Measurements from ENCODE around the gene DNM3. TPM values are rescaled to one million over a fixed set of nuclear protein-coding genes. Genes with fewer than 3 reads are reported as not detected.
A peak's percentile ranks its signal among the peaks of the same experiment; 100 is the strongest.

DNM3 gene
- polyA plus RNA-seq, 3 donors, result 0.15 TPM; not detected in 2

DNA sequence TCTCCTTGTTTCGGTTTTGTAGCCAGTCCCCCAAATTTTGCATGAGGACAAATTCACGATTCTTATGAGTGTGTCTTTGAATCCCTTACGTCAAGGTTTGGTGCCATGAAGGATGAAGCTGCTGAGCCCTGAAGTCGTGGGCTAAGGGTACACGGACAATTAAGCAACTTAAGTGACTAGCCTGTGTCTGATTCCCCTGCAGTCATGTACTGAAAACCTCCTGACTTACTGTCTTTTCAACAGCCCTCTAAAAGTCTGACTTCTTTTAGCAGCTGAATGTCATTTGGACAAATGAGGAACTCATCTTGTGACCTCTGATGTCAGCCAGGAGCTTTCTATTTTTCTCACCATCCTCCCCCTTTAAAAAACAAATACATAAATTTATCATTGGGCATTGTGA is 552.1 kb downstream of the DNM3 start:
- no peaks in the 10 kb centered on the region for H3K9me3 Mint-ChIP-seq
- Histone ChIP-seq H2AFZ (ENCODE audit: insufficient read depth, low read depth, low read length, poor library complexity, severe bottlenecking) (no peak overlapping the region), H3K4me3 (replicated peaks in 1 of 3; ENCODE audit: low read depth in 2 of 3, low read length in 3 of 3) (no peak overlapping the region), H3K9me3 (replicated peaks in 1 of 2; ENCODE audit: control insufficient read depth in 1 of 2, insufficient read depth in 1 of 2, low read length in 2 of 2) (no peaks in the 10 kb centered on the region), H3K4me1 (ENCODE audit: control insufficient read depth in 1 of 2, insufficient read depth in 2 of 2, low read length in 2 of 2) (no peaks in the 10 kb centered on the region), H3K27me3 (ENCODE audit: control insufficient read depth in 2 of 2, insufficient read depth in 2 of 2, low read length in 2 of 2) (no peaks in the 10 kb centered on the region), H4K20me1 (ENCODE audit: insufficient read depth, low read length) (no peaks in the 10 kb centered on the region), H3K79me2 (ENCODE audit: insufficient read depth, low read length) (no peaks in the 10 kb centered on the region), H3K36me3 (replicated peaks in 1 of 2; ENCODE audit: control insufficient read depth in 1 of 2, insufficient read depth in 2 of 2, low read length in 2 of 2) (no peaks in the 10 kb centered on the region), H3K27ac (ENCODE audit: low read depth in 1 of 2, low read length in 2 of 2) (no peak overlapping the region), H3K9ac (ENCODE audit: insufficient read depth, low read length, poor library complexity, severe bottlenecking) (no peak overlapping the region), H3K4me2 (replicated peaks; ENCODE audit: extremely low read depth, low read length, poor library complexity, severe bottlenecking) (no peak overlapping the region)
- peaks cover under 1% of the 10 kb centered on the region in 2 donors for H3K36me3 Mint-ChIP-seq
- peak overlapping the region in 4 of 7 donors; percentile 27 to 64 (median 58) for H3K27ac Mint-ChIP-seq
- DNase-seq, result peak in 2 of 3 donors; percentile 13 to 29
- no peak overlapping the region for H3K4me3 Mint-ChIP-seq
- peaks cover 12% of the 10 kb centered on the region for H3K4me1 Mint-ChIP-seq
- no peak for TF ChIP-seq CTCF (IDR thresholded peaks at IDR 0.05)
- 75% methylated on average over 3 of the region's 5 CpGs for WGBS (ENCODE audit: insufficient coverage)
- peaks cover 0 to 2% (median 2%) of the 10 kb centered on the region in 3 donors for H3K27me3 Mint-ChIP-seq (ENCODE audit: low read depth in 3 of 3)
- intact Hi-C loops (cut with micrococcal nuclease), result no loop called here

GRCh38 chr1:172394141-172394751 is 552.9 kb downstream of the DNM3 start:
- no peak for TF ChIP-seq CTCF (IDR thresholded peaks at IDR 0.05)
- Mint-ChIP-seq H3K36me3 (peaks cover 4 to 5% of the 10 kb centered on the region in 2 donors), H3K27me3 (ENCODE audit: low read depth in 3 of 3) (peaks cover 0 to 2% (median 0%) of the 10 kb centered on the region in 3 donors), H3K9me3 (no peaks in the 10 kb centered on the region), H3K27ac (peak overlapping the region in 5 of 7 donors; percentile 53 to 85 (median 72)), H3K4me1 (peaks cover 14% of the 10 kb centered on the region), H3K4me3 (no peak overlapping the region)
- Histone ChIP-seq H3K27ac (ENCODE audit: low read depth in 1 of 2, low read length in 2 of 2) (no peak overlapping the region), H3K9ac (ENCODE audit: insufficient read depth, low read length, poor library complexity, severe bottlenecking) (no peak overlapping the region), H2AFZ (ENCODE audit: insufficient read depth, low read depth, low read length, poor library complexity, severe bottlenecking) (no peak overlapping the region), H3K4me3 (replicated peaks in 1 of 3; ENCODE audit: low read depth in 2 of 3, low read length in 3 of 3) (no peak overlapping the region), H3K9me3 (replicated peaks in 1 of 2; ENCODE audit: control insufficient read depth in 1 of 2, insufficient read depth in 1 of 2, low read length in 2 of 2) (no peaks in the 10 kb centered on the region), H3K27me3 (ENCODE audit: control insufficient read depth in 2 of 2, insufficient read depth in 2 of 2, low read length in 2 of 2) (no peaks in the 10 kb centered on the region), H3K36me3 (replicated peaks in 1 of 2; ENCODE audit: control insufficient read depth in 1 of 2, insufficient read depth in 2 of 2, low read length in 2 of 2) (no peaks in the 10 kb centered on the region), H3K4me1 (ENCODE audit: control insufficient read depth in 1 of 2, insufficient read depth in 2 of 2, low read length in 2 of 2) (no peaks in the 10 kb centered on the region), H4K20me1 (ENCODE audit: insufficient read depth, low read length) (no peaks in the 10 kb centered on the region), H3K79me2 (ENCODE audit: insufficient read depth, low read length) (no peaks in the 10 kb centered on the region), H3K4me2 (replicated peaks; ENCODE audit: extremely low read depth, low read length, poor library complexity, severe bottlenecking) (no peak overlapping the region)
- WGBS (ENCODE audit: insufficient coverage), result no CpG with 5 or more reads among the region's 4 CpGs
- intact Hi-C loops (cut with micrococcal nuclease), result no loop called here
- peak in 2 of 3 donors; percentile 24 to 25 for DNase-seq
